ENCODE results near the gene BCOR.

Gene BCOR

DNA sequence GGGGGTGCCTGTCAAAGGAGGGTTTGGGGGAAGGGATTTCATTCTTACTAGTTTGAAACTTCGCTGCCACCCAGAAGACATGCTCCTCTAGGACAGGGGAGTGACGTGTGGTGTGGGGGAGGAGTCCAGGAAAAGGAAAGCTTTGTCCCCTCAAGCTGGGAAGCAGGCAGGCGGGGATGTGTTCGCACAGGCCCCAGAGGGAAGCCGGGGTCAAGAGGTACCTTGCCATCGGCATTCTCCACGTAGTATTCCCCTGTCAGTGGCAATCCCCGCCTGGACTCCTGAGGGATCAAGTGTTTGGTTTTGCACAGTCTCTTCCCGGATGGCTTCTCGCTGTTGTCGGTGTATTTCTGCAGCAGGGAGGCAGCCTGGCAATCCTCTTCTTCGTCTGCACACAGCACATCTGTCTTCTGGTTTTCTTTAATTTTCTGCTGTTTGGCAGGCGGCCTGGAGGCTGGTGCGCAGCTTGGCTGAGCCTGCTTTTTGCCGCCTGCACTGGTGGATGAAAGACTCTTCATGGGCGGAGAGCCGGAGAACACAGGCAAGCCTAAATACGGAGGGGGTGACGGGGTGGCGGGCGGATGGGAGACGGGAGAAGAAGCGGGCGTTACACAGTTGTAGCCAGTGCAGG is 35.1 kb downstream of the BCOR start:
- peak; percentile 24 for DNase-seq

DNA sequence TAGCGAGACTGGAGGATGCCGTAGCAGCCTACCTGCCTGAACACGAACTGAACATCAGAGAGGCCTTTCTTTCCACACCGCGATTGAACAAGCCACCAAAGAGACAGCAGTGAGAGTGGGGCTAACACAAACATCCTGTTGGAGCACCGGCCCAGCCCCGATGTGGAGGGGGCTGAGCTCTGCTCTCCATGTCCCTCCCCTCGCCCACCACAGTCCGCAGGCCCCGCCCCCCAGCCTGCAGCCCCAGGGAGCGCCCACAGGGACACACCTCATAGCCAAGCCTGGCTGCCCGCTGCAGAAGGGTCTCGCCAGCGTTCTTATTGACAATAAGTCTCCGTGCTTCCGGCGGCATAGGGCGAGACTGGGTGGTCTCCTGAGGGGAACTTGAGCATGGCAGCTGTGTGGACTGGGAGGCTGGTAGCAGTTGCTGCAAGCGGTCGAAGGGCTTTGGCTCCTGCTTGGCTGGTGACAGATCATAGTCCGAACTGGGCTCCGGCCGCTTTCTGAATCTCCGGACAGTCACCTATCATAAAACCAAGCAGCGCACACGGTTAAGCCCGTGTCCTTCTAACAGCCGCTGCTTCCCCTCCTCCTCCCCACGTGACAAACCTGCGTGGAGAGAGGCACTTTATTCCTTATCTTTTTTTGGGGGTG is 35.8 kb downstream of the BCOR start:
- no peak for DNase-seq

DNA sequence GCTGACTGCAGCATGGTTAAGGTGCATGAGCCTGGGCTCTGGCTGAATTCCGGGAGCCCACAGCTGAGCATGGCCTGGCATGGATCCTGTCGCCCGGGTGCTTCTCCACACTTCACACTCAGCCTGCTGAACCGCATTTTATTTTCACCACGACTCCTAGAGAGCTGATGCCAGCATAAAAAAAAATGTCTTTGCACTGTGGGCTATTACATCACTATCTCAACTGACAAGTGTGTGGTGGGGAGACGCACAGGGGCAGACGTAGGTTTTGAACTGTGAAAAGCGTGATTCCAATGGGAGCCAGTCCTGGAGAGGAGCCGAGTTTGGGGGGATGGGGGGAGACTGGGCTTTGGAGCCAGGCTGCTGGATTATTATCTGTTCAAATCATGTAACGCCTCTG is 36.8 kb downstream of the BCOR start:
- no peak for DNase-seq

DNA sequence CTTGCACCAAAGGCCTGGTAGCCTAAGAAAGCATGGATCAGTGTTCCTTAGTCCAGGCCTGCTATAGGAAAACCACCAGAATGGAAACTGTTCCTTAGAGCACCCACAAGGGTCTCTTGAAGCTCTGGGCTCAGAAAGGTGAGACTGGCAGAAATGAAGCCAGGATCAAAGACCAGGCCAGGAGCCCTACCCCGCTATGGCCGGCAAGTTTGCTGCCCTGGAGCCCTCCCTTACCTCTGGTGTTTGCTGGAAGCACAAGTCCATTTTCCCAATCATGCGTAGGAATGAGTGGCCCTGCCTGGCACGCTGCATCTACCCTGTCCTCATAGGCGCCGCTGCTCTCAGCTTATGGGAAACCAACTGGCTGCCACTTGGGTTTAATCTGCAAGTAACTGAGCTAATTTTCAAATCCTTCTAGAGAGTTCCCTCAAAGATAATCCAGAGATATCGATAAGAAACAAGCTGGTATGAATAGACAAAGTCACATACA is 37.4 kb downstream of the BCOR start:
- DNase-seq, result no peak

DNA sequence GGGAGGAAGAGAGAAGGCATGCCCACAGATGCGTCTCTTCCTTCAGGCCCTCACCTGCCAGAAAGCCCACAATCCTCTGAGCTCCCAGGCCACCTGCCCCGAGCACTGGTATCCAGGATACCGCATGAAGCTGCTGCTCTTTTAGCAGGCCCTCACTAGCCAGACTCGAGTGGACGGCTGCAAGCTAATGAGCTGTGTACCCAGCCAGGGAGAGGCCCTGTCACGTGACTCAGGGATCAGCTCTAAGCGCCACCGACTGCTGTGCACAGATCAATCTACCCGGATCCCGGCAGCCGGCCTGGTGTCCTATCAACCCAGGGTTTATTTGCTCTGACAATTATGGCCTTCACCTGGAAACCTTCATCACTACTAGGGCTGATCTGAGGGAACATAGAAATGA is 39.0 kb downstream of the BCOR start:
- DNase-seq, result no peak

DNA sequence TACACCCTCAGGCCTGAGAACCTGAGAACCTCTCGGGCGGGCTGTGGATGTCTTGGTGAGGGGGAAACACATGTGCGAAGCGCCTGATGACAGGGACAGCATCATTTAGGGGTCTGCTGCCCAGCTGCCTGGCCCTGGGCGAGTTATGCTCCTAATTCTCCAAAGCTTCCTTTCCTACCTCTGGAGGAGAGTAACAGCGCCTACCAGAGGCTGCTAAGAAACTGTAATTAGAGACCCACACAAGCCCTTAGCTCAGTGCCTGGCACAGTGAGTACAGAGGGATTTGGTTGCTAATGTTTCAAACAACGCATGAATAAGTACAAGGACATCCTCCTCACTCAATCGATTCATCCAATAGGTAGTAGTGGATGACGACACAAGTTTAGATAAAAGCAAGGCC is 40.4 kb downstream of the BCOR start:
- DNase-seq, result no peak

DNA sequence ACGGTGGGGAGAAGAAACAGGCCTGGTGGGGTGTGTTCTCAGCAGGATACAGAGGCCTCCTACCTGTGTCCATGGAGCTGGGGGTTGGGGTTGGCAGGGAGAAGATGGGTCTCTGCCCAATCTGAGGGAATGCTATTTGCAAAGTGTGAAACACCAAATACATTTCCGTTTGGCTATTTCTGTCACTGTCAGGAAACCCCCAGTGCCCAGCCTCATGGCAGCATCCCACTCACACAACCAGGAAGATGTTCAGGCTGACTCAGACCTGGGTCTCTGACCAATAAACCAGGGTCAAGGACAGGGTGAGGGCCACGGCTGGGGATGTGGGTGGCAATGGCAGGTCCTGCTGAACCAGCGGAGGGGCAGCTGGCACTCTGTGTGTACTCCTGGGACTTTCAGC is 41.3 kb downstream of the BCOR start:
- no peak for DNase-seq

DNA sequence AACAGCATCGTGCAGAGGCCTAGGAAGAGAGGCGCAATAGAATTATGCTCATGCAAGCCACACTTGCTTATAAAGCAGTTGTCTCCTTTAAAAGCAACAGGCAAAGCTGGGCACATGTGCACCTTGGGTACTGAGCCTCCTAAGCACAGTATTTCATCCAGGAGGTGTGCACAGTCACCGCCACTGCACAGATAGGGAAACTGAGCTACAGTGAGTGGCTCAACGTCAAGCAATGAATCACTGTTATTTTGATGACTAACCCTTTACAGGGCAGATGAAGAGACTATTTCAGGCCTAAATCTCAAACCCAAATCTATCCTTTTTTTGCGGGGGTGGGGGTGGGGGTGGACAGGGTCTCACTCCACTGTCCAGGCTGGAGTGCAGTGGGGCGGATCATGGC is 42.3 kb downstream of the BCOR start:
- no peak for DNase-seq

DNA sequence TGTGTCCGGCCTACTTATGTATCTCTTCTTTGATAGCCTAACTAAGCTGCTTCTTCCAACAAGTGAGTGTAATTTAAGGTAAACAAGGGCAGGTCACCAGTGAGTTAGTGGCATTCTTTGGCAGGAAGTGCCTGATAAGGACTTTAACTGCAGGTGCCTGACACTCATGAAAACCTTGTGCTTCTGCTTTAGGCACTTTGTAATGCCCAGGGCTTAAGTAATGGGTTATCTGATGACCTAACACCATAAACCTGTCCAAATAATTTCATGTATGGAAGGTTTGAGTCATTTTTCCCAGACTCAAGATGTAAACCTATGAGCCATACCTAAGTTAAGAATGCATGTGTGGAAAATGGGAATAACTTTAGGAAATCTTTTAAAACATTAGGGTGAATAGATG is 43.0 kb downstream of the BCOR start:
- no peak for DNase-seq

DNA sequence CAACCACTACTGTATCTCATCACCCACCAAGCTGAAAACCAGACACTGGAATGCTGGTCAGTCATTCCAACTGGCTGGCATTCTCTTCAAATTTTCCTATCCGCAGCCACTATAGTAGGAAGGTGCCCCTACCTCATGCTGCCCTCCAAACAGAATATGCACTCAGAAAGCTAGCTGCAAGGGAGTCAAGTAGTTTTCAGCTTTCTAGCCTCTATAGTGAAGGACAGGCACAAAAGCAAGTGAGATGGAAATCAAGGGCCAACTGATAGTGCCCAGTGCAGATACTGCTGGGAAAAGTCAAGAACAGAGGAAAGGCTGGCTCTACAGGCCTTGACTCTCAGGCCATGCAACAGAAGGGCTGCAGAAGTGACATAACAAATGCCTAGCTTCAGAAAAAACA is 47.2 kb downstream of the BCOR start:
- no peak for DNase-seq

DNA sequence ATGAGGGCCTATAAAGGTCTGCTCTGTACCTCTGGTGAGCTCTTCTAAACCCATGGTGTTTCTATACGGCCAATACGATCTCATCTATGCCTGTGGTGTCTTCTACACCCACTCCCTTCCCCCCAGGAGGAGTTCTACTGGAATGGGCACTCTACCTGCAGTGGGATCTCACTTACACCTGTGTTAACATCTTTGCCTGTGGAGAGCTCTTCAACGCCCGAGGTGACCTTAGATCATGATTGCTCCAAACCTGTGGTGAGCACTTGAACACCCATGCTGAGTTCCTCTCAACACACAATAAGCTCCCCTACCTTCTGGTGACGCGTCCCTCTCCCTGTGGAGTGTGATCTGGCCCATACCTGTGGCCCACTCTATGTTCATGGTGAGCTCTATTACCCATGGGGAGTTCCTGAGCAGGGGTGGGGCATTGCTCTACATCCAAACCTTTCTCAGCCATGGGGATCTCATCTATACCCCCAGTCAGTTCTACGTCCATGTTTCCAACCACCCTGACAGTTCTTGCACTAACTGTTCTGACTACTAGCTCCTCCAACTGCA is 48.6 kb downstream of the BCOR start:
- DNase-seq, result no peak

DNA sequence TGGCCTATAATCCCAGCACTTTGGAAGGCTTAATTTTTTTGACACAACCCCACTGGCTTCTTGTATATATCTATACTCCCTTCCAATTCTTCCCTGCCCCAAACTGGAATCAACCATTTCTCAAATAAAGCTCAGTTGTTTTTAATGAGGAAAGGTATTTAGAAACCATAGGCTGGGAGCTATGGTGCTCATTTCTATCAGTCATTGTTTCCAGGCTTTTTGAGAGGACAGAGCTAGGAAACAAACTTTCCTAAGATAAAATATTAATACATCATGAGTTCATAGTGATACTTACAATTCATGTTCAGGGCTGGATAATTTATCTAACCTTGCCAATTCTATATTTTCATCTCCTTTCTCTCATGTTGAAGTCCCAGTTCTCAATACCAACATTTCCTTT is 50.3 kb downstream of the BCOR start:
- no peak for DNase-seq

DNA sequence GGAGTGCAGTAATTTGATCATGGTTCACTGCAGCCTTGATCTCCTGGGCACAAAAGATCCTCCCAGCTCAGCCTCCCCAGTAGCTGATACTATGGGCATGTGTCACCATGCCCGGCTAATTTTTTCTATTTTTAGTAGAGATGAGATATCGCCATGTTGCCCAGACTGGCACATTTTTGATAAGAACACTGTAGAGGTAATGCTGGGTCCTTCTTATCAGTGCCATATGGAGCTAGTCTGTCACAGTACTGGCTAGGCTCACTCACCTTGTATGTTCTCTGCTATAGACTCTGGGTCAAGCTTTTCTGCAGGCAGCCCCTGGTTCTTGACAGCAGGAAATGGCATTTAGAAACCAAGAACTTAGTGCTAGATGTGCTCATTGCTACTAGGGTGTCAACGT is 53.9 kb downstream of the BCOR start:
- no peak for DNase-seq

DNA sequence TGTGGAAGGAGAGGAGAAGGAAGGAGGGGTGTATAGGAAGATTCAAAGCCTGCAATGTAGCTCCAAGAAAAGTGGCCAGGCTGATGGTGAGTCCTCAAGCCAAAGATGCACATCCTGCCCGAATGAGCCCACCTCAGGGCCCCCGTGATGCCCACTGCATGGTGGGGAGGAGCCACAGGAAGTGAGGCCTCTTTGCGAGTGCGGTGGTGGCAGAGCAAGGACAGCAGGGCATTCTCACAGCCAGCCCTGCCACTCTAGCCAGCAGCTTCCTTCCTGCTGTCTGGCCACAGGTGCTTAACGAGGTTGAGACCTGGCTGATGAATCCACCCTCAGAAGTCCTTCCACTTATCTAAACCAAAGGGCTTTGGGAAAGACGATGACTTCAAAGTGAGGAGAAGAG is 55.8 kb downstream of the BCOR start:
- DNase-seq, result no peak

DNA sequence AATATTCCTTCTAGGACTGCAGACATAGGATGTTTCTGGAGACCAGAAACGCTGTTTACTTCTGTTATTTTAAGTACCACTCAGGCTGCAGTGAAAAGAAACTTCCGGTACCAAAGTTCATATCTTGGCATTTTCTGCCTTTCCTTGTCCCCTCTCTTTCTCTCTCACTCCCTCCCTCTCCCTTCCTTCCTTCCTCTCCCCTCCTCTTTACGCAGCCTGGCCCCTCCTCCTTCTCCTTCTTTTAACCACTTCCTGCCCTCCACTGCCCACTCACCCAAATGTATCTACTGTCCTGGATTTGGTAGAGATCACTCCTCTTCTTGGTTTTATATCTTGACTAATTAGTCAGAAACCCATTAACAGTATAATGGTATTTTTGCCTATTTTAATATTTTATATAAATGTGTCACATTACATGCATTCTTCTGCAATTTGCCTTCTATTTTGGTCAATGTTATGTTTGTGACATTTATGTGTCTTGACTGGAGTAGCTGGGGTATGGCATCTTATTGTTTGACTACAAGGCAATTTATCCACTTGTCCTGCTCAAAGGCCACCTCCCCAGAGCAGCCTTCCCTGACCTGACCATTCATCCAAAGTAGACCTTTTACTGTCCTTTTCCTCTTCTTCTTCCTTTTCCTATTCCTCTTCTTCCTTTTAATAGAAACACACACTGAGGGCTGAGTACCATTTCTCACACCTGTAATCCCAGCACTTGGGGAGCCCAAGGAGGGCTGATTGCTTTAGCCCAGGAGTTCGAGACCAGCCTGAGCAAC is 56.9 kb downstream of the BCOR start:
- DNase-seq, result no peak

DNA sequence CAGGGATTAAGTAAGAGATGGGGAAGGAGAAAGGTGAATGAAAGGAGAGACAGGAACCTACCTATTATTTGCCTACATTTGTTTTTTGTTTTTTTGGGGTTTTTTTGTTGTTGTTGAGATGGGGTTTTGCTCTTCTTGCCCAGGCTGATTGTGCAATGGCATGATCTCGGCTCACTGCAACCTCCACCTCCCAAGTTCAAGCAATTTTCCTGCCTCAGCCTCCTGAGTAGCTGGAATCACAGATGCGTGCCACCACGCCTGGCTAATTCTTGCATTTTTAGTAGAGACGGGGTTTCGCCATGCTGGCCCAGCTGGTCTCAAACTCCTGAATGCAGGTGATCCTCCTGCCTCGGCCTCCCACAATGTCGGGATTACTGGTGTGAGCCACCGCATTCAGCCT is 57.9 kb downstream of the BCOR start:
- no peak for DNase-seq

DNA sequence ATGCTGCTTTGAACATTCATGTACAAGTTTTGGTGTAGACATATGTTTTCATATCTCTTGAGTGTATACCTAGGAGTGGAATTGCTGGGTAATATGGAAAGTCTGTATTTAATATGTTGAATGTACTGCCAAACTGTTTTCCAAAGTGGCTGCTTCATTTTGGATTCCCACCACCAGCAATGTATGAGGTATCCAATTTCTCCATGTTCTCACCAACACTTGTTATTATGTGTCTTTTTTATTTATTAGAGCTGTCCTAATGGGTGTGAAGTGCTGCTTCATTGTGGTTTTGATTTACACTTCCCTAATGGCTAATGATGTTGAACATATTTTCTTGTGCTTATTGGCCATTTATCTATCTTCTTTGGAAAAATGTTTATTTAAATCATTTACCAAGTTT is 60.4 kb downstream of the BCOR start:
- no peak for DNase-seq

DNA sequence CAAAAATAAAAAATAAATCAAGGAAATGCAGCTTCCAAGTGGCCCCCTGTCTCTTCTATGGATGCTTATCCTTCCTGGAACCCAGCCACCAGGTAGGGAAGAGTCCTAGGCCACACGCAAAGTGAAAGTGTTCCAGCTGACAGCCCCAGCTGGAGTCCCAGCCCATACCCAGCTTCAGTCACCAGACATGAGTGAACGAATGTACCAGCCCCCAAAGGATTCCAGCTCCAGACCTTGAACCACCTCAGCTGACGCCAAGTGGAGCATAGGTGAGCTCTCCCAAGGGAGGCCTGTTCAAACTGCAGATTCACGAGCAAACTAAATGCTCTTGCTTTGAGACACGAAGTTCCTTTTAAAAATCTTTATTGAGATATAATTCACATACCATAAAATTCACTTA is 62.0 kb downstream of the BCOR start:
- no peak for DNase-seq

DNA sequence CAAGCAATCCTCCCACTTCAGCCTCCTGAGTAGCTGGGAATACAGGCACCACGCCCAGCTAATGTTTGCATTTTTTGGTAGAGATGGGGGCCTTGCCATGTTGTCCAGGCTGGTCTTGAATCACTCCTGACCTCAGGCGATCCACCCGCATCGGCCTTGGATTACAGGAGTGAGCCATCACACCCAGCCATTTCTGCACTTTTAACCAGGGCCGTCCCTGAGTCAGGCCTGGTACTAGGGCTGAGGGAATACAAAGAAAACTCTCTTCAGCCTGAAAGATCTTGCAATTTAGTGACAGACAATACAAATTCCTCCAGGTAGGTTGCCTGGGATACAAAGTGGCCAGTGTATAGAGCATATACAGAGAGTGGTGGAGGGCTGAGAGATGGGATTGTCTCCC is 65.8 kb downstream of the BCOR start:
- no peak for DNase-seq

DNA sequence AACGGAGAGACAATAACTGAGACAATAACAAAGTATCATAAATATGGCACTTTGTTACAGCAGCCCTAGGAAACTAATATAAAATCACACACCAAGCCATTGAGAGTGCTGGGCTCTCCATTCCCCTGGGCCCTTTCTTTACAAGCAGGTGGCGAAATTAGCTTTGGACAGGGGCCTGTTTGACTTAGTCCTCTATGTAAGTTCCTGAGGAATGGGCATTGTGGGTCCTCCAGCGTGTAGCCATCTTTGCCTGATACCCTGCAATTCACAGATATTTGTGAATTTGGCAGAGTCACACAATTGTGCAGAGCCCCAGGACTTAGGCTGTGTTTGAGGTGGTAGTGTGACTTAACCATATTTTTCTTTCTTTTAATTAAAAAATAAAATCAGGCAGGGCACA is 67.6 kb downstream of the BCOR start:
- DNase-seq, result no peak

DNA sequence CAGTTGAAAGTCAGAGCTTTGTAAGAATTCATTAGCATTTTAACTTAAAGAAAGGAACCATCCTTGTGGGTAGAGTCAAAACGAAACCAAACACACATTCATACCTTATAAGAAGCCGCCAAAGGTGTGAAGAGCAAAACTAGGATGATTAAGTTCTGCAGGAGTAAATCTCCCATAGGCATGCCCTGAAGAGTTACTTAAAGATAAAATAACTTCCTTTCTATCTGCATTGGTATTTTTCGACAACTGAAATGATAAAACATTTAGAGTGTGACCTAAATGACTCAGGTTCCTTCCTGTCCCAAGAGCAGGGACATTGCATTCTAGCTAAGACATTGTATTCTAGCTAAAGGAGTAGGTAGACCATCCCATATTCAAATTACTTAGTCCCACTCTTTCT is 75.3 kb downstream of the BCOR start:
- no peak for DNase-seq

DNA sequence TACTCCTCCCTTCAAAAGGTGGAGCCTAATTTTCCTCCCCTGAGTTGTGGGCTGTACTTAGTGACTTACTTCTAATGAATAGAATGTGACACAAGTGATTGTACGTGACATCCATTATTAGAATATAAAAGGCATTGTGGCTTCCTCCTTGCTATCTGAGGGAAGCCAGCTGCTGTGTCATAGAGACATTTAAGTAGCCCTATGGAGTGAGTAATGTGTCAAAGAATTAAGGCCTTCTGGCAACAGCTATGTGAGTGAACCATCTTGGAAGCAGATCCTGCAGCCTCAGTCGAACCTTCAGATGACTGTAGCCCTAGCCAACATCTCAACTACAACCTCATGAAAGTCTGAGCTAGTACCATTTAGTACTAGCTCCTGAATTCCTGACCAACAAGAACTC is 76.1 kb downstream of the BCOR start:
- no peak for DNase-seq

DNA sequence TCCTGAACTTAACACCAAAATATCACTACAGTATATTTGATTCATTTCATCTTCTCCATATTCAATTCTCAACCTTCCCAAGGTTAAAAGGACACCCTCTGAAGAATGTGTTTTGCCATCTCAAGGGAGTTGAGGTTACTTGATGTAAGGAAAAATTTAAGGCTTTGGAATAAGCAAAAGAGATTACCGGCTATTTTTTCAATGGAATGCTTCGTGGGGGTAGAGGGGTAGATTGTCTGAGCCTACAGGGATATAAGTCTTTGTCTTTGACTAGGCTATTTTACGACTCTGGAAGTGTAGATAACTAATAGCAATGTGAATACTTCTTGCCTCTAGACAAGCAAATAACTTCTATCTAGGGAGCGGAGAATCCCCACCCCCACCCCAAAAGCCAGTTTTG is 78.2 kb downstream of the BCOR start:
- DNase-seq, result no peak

DNA sequence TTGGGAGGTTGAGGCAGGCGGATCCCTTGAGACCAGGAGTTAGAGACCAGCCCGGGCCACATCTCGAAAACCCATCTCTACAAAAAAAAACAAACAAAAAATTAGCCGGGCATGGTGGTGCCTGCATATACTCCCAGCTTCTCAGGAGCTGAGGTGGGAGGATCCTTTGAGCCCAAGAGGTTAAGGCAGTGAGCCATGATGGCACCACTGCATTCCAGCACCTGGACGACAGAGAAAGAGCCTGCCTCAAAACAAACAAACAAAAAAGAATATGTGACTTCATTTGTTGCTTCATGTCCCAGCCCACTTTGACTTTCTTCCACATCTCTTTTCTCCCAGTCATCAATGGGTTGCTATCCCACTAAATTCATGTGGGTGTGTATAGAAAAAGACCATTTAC is 79.7 kb downstream of the BCOR start:
- DNase-seq, result no peak
